Activated CD4-positive, alpha-beta T cell treated with anti-CD3 and anti-CD28 coated beads, Interleukin-2, amount 50 U/mL, for 4 hours (primary cell): ENCODE data around the gene ADGRB3.
"Not testable (repeated sequence)": the region's sequence is repeated elsewhere in the genome, so short reads cannot be mapped to it uniquely, and the experiment has no call there.

Source experiments
- DNase-seq, 2 experiments: peaks; one replicate each; pipeline ENCODE4 v3.0.0-alpha.2; 2020

ADGRB3 gene

GRCh38 chr6:69379518-69379917 lies 744.4 kb downstream of the ADGRB3 start:
- no peak for DNase-seq

GRCh38 chr6:69383627-69384026 lies 748.5 kb downstream of the ADGRB3 start:
- no peak for DNase-seq

GRCh38 chr6:69386426-69386825 lies 751.3 kb downstream of the ADGRB3 start:
- no peak for DNase-seq

GRCh38 chr6:69390125-69390524 lies 755.0 kb downstream of the ADGRB3 start:
- DNase-seq, result no peak

GRCh38 chr6:69391106-69391505 lies 756.0 kb downstream of the ADGRB3 start:
- DNase-seq, result no peak

GRCh38 chr6:69392745-69393144 lies 757.7 kb downstream of the ADGRB3 start:
- no peak for DNase-seq

- DNase-seq, result no peak
Measured at GRCh38 chr6:69398311-69398710, 763.2 kb downstream of the ADGRB3 start.

GRCh38 chr6:69398729-69399128 lies 763.6 kb downstream of the ADGRB3 start:
- DNase-seq, result no peak

GRCh38 chr6:69408886-69409285 lies 773.8 kb downstream of the ADGRB3 start:
- DNase-seq, result no peak

- no peak for DNase-seq
Measured at GRCh38 chr6:69416776-69417175, 781.7 kb downstream of the ADGRB3 start.

- DNase-seq, result no peak
Measured at GRCh38 chr6:69421269-69421668, 786.2 kb downstream of the ADGRB3 start.

GRCh38 chr6:69422020-69422419 lies 786.9 kb downstream of the ADGRB3 start:
- DNase-seq, result no peak

- no peak for DNase-seq
Measured at GRCh38 chr6:69422475-69422874, 787.4 kb downstream of the ADGRB3 start.

- no peak for DNase-seq
Measured at GRCh38 chr6:69423785-69424184, 788.7 kb downstream of the ADGRB3 start.

- DNase-seq, result no peak
Measured at GRCh38 chr6:69424581-69424980, 789.5 kb downstream of the ADGRB3 start.

- no peak for DNase-seq
Measured at GRCh38 chr6:69427882-69428281, 792.8 kb downstream of the ADGRB3 start.

- not testable (repeated sequence) for DNase-seq
Measured at GRCh38 chr6:69432168-69432567, 797.1 kb downstream of the ADGRB3 start.

GRCh38 chr6:69433116-69433515 lies 798.0 kb downstream of the ADGRB3 start:
- DNase-seq, result not testable (repeated sequence)

GRCh38 chr6:69438113-69438512 lies 803.0 kb downstream of the ADGRB3 start:
- DNase-seq, result no peak
